ENCODE measurements around the gene TAF10.

TAF10 gene

DNA sequence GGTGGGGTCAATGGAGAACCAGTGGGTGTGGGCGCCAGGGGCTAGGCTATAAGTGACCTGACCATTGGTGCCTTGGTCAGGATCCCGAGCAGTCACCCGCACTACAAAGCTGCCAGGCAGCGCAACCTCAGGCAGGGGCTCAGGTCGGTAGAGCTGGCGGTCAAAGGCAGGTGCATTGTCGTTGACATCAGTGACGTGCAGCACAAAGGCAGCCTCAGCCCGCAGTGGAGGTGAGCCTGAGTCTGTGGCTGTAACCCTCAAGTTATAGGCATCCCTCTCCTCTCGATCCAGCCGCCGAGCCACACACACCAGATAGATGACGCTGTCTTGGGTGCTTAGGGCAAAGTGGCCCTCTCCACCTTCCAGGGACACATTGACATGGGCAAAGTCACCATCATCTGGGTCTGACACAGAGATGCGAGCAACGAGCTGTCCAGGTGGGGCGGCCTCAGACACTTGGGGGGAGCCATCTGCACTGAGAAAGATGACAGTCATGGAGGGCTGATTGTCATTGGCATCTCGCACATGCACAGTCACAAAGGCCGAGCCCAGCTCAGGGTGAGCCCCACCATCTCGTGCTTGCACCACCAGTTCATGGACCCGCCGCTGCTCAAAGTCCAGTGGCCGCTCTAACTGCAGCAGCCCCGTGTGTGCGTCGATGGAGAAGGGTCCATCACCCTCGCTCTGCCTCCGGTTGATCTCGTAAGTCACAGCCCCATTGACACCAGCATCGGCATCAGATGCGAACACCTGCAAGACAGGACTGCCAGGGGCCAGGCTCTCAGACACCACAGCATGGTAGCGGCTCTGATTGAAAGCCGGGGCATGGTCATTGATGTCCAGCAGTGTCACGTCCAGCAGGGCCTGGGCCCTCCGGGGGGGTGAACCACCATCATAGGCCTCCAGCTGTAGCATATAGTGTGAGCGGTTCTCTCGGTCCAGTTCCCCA lies 28.3 kb upstream of the TAF10 start:
- DNase-seq: no peak

DNA sequence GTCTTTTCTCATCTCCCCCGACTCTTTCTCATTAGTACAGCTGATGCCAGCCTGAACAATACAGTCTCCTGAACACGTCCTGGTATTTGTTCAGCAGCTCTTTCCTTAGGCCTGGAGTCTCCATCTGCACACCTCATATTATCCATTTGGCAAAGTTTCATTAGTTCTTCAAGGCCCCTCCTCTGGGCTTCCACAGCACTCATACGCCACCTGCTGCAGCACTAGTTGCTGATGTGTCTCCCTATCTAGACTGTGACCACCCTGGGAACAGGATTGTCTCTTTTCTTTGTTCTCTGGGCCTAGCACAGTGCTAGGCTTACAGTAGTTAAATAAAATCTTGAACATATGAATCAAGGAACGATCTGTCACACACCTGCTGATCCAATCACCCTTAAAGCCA lies 26.4 kb upstream of the TAF10 start:
- DNase-seq: no peak

DNA sequence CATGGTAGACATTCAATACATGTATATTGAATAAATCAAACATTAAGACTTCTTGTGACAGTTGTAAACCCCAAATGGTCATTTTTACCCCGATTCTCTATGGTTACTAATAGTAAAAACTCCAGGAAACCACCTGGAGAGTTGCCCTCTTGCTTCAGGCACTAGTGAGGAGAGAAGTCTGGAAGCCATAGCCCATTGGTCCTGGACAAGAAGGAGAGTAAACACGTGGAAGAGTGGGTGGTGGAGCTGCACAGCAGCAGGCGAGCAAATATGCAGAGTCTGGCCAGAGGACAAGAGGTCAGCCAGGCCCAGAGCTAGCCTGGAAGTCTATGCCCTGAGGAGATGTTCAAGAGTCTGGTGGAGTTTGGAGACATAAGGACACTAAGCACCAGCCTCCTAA lies 25.9 kb upstream of the TAF10 start:
- DNase-seq: no peak

DNA sequence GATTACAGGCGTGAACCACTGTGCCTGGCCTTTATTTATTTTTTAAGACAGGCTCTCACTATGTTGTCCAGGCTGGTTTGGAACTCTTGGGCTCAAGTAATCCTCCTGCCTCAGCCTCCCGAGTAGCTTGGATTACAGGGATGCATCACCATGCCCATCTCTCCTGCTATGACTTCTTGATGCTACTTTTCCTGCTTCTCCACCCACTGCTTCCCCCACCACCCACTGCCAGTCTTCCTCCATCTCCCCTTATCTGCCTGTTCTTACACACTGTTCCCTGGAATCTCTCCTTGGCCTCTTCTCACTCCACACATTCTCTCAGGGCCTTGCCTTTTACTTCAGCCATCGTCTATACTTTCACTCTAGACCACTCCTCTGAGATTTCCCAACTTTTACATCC lies 24.5 kb upstream of the TAF10 start:
- DNase-seq: no peak

DNA sequence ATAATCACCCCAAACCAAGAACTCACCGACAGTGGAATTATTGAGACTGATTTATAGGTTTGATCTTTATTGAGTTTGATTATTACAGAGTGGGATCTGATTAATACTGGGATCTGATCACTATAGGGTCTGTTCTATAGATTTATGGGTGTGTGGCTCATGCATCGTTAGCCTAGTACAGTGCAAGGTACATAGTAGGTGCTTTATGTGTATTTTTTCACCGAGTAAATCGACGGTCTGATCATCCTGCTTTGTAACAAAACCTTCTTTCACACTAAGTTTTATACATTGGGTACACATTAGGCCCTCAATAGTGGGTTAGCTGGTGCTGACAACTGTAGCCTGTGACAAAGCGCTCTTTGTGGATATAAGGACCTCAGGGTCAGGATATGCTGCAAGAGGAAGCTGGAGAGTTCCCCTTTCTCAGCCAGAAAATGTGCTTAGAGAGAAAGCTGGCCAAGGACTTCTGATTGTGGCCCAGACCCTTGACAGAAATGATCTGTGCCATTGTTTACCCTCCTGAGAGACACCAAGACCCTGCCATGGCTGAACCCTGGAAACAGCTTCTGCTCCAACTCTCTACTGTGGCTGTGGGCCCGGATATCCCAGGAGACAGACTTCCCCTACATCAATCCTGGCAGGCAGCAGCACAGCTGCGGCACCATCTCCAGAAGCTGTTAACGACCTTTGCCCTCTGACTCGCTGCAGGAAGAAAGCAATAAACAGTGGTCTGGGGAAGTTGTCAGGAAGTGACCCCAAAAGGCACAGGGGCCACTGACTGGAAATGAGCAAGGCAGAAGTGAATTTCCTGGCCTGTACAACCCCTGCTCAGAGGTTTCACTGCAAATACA lies 23.3 kb upstream of the TAF10 start:
- DNase-seq: no peak

DNA sequence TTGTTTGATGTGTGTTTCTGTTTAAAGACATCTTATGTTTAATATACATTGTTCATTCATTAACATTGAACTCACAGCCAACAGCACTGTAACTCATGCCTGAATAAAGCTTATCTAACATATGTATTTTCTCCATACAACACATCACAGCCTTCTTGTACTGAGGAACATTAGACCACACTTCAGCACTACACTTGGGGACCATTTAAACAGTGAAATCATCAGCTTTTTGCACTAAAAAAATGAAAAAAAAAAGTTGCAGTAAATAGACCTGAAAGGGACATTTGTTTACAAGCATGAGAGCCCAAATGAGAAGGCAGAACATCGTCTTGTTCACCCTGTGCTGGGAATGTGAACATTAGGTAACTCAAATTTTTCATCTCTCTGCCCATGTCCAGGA lies 22.5 kb upstream of the TAF10 start:
- no peak for DNase-seq

DNA sequence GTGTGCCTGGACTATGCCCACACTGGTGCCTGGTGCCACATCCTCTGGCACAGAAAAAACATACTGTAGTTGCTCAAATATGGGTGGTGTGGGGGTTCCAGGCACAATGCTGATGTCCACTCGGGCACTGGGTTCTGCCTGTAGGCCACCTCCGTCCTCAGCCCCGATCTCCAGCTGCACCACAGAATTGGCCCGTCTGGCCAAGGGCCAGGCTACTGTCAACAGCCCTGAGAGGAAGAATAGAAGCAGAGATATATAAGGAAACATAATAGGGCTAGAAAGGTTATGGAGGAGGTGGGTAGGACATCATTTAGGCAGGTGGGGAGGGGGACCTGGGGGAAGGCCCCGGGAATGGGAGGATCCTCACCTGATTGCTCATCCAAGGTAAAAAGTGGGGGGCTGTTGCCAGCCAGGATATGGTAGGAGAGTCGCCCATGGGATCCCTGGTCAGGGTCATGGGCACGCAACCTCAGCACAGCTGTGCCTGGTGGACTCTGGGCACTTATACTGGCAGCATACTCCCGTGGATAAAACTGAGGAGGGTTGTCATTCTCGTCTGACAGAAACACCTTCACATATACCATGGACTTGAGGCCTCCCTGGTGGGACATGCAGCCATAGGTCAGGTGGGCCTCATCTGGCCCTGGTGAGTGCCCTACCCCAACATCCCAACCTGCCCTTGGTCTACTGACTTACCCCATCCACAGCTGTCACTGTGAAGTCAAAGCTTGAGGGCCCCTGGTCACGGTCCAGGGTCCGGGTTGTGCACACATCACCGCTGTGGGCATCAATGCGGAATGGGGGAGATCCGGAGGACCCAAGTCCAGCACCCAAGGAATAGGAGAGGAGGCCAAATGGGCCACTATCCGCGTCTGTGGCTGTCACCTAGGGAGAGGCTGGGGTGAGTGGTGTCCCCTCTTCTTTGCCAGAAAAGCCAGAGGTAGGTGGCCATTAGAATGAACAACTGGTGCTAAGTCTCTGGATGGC lies 21.7 kb upstream of the TAF10 start:
- no peak for DNase-seq

DNA sequence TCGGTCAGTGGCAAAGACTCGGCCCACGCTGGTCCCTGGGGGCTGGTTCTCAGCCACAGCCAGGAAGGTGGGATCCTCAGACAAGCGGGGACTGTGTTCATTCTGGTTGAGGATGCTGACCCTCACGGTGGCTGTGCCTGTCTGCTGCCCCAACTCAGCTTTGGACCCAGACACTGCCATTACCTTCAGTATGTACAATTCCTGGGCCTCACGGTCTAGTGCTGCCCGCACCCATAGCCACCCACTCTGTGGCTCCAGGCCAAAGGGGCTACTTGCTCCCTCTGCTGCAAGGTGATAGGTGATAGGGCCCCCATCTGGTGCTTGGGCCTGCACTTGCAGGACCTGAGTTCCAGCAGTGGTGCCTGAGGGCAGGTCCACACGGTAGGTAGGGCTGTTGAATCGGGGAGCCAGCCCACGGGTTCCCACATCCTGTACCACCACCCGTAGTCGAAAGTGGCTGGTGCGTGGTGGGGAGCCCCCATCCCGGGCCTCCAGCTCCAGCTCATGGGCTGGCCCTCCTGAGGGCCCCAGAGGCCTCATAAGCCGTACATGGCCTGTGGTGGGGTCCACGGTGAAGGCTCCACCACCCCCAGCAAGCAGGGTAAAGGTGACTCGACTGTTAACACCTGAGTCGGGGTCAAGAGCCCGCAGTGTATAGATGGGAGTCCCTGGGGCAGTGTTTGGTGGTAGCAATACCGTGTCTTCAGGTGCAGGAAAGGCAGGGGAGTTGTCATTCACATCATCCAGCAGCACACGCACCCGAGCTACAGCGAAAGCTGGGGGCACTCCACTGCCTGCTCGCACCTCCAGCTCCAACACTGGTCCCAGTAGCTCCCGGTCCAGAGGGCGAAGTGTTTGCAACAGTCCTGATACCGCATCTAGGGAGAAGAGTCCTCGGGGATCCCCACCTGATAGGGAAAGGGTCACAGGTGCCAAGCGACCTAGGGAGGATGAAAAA lies 20.4 kb upstream of the TAF10 start:
- DNase-seq: no peak

DNA sequence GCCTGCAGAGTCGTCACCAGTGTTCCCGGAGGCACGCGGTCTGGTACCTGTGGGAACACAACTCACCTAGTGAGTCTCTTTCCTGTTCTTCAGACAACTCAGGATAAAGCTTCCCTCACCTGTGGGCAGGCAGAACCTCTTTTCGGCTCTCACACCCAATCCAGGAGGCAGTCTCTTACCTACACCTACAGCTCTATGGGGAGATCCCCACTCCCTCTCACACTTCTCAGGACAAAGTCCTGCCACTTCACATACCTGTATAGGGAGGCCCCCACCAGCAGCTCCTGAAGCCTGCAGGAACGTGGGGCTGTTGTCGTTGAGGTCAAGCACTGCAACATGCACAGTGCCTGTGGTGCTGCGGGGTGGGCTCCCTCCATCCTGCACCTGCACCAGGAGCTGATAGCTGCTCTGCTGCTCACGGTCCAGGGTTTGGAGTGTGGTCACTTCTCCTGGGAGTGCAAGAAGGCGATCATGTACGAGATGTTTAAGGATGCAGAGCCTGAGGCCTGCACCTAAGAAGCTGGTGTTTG lies 19.4 kb upstream of the TAF10 start:
- DNase-seq: no peak

DNA sequence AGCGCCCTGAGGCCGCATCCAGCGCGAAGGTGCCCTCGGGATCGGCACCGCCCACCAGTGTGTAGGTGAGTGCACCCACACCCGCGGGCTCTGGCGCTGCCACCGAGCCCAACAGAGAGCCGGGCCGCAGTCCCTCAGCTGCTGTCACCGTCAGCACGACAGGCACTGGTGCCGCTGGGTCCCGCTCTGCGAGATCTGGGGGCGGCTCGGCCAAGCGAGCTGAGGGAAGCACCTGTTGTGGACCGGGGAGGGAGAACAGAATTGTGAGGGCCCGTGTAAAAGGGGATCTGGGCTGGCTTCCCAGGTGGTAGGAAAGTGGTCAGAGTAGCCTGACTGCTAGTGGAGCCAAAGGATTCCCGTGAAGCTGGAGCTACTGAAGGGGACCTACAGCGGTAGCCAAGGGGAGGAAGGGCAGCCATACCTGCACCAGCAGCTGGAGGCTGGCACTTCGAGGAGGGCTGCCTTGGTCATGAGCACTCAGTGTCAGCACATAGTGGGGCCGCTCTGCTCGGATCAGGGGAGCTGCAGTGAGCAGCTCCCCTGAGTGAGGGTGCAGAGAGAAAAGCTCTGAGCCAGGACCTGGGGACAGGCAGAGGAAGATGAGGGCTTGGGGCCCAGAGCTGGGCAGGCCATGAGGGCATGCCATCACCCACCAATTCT lies 18.7 kb upstream of the TAF10 start:
- no peak for DNase-seq

DNA sequence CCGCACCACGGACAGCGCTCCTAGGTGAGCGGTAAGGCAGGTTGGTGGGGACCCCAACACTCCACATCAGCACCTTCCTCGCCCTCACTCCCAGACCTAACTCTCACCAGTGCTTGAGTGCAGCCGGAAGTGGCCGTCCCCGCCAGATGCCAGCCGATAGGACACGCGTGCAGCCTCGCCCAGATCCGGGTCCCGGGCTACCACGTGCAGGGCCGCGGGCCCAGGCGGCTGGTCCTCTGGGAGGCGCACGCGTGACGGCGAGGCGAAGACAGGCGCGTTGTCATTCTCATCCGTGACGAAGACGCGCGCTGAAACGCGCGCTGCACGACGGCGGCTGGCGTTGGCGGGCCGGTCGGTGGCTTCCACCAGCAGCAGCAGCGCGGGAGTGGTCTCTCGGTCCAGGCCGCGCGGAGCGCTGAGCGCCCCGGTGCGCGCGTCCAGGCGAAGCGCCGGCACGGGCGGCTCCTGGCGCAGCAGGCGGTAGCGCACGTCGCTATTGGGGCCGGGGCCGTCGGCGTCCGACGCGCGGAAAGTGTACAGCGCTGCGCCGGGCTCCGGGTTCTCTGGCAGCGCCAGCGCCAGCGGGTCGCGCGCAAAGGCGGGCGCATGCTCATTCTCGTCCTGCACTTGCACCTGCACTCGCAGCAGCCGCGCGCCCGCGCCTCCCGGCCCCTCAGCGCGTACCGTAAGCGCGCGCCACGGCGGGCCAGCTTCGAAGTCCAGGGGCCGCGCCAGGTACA lies 18.0 kb upstream of the TAF10 start:
- no peak for DNase-seq

DNA sequence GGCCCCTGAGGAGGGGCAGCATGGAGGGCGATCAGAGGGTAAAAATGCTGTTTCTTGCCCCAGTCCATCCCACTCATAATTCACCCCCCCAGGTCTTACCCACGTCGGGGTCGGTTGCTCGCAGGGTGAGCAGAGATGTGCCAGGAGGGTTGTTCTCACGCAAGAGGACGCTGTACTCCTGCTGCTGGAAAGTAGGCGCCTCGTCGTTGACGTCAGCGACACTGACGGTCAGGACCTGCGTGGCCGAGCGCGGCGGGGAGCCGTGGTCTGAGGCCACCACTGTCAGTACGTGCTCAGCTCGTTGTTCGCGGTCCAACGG lies 17.5 kb upstream of the TAF10 start:
- no peak for DNase-seq

DNA sequence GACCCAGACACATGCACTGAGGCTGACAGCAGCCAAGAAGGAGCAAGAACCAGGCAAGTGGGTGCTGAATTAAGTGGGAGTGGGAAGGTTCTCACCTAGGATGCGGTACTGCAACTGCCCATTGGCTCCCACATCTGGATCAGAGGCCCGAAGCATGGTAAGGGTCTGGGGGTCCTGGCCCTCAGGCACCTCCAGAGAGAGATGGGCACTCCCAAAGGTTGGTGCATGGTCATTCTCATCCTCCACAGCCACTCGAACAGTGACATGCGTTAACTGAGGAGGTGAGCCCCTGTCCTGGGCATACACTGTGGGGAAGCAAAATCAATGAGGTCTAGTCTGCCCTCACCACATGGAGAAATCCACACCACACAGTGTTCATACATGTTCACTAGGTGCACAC lies 16.5 kb upstream of the TAF10 start:
- DNase-seq: no peak

DNA sequence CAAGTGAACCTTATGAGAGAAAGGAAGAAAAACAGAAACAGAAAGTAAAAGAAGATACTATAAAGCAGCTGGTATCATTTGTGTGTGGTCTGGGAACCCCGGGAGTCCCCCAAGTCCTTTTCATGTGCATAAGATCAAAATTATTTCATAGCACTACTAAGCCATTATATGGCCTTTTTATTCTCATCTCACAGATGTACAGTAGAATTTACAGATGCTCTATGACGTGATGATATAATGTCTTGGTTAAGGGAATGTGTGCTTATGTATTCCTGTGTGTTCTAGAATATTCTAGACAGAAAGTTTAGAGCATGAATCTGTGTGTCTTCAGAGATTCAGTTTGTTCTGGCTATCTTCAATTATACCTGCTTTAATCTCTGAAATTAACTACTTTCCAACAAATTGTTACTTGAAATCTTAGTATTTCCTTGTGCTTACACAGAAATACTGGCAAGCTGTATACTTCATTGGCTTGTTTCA lies 15.8 kb upstream of the TAF10 start:
- DNase-seq: no peak

DNA sequence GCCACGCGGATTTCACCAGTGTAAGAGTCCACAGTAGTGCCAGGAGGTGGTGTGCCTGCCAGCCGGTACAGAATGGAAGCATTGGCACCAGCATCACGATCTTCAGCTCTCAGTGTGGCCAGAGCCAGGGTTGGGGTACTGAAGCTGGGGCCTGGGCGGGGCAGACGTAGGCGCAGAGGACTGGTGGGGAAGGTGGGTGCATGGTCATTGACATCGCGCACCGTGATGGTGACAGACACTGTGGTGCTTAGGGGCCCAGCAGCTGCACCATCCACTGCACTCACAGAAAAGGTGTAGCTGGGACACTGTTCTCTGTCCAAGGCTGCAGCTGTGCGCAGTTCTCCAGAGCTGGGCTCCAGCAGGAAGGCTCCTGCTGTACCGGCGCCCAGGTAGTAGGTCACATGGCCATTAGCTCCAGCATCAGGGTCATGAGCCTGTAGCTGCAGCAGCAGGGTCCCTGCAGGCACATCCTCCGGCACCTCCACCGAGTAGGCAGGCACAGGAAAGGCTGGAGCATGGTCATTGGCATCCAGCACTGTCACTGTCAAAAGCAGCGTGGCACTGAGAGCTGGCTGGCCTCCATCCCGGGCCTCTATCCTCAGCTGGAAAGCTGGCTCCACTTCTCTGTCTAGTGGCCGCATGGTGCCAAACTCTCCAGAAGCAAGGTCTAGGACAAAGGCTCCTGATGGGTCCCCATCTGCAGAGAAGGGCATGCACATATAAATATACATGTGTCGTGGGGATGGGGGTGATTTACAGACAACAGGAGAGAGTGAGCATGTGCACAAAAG lies 15.2 kb upstream of the TAF10 start:
- DNase-seq: no peak

DNA sequence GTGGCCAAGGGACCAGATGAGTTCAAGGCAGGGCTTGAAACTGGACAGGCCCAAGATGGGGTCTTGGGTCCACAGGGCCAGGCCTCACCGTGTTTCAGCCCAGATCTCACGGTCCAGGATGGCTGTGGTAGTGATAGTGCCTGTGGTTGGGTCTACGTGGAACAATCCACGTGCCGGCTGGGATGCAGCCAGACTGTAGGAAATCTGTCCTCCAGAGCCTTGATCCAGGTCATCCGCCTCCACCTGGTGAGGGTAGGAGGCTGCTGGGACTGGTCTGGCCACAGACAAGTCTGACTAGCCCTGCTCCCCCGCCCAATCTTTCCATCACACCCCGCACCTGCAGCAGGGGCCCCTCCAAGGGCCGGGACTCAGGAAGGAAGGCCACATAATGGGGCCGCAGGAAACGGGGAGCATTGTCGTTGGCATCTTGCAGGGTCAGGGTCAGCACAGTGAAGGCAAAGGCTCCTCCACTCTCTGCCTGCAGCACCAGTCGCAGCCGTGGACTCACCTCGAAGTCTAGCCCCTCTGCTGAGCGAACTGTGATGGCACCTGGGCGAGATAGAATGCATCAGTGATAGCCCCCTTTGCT lies 13.9 kb upstream of the TAF10 start:
- DNase-seq: no peak

DNA sequence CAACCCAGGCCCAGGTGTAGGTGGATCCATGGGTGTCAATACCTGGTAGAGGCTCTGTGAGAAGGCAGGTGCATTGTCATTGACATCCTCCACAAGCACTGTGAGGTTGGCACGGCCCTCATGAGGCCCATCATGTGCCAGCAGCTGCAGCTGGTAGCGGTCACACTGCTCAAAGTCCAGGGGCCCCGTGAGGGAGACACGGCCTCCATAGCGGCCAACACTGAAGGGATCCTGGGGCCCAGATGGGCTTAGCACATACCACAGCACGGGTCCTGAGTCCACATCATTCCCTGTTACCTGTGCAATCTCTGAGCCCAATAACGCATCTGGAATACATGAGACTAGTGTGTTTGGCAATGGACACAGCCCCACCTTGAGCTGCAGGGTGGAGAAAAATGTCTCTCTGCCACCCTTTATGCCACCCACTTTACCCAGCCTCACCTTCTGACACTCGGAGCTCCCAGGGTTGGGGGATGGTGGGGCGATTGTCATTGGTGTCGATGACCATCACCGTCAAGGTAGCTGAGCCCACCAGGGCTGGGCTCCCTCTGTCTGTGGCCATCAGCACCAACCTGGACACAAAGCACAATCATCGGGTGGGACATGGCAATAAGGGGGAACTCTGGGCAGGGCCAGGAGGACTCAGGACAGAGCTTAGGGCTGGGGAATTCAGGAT lies 13.3 kb upstream of the TAF10 start:
- no peak for DNase-seq

All from activated CD4-positive, alpha-beta T cell treated with anti-CD3 and anti-CD28 coated beads, Interleukin-2, Interleukin-6, amounts not matched to agents 100 ng/mL and 50 ng/mL, durations not matched to agents 16 hours and 8 hours (primary cell).